Retinal pigment epithelial cell (primary cell): ENCODE results near the gene LMAN1L.

Source experiments
- DNase-seq: peaks from one replicate; pipeline ENCODE4 v3.0.0-alpha.2; 2010; ENCODE audit warnings: low read depth
- H3K4me3 ChIP-seq: 2 replicates; pipeline ENCODE4 v1.5.1; 2011; ENCODE audit warnings: mild to moderate bottlenecking, low read length, control low read depth, moderate library complexity
- TF ChIP-seq, protein P1 (sequence below): conservative IDR thresholded peaks from 2 replicates; pipeline ENCODE4 v1.5.1; 2011; ENCODE audit warnings: low read depth, low read length, control low read depth, inconsistent platforms

Gene LMAN1L

DNA sequence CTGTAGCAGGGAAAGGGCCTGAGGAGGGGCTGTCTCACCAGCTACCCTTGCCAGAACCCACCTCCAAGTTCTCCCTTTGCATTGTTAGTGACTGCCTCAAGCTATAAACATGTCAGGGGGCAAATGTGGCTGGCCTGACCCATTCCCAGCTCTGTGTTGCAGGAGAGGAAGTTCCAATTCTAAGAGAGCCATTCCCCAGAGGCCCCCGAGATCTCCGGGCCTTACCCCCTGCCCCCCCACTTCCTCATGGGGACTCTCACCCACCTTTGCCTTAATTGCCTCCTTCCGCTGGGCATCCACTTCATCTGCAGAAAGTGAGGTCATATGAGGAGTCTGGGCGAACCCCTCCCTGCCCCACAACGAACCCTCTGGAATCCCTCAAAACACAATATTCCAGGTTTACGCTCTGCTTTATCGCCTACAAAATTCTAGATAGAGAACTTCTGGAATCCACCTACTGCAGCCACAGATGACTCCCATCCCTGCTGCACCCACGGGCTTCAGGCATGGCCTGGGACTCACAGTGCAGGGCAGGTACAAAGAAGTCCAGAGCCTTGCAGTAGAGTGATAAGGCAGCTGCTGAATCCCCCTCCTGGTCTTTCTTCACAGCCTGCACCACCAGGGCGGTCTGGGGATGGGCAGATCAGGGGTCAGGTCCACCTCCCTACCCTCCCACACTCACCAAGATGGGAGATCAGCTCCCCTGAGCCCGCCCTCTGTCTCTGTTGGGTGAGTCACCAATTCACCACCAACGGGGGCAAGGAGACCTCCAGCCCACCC, 26.3 kb downstream of the LMAN1L start:
- TF ChIP-seq, protein P1, sequence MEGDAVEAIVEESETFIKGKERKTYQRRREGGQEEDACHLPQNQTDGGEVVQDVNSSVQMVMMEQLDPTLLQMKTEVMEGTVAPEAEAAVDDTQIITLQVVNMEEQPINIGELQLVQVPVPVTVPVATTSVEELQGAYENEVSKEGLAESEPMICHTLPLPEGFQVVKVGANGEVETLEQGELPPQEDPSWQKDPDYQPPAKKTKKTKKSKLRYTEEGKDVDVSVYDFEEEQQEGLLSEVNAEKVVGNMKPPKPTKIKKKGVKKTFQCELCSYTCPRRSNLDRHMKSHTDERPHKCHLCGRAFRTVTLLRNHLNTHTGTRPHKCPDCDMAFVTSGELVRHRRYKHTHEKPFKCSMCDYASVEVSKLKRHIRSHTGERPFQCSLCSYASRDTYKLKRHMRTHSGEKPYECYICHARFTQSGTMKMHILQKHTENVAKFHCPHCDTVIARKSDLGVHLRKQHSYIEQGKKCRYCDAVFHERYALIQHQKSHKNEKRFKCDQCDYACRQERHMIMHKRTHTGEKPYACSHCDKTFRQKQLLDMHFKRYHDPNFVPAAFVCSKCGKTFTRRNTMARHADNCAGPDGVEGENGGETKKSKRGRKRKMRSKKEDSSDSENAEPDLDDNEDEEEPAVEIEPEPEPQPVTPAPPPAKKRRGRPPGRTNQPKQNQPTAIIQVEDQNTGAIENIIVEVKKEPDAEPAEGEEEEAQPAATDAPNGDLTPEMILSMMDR: no peak
- DNase-seq: no peak
- no peak overlapping the region for H3K4me3 ChIP-seq

- DNase-seq: no peak
- TF ChIP-seq, protein P1: peak; percentile 24
- no peak overlapping the region for H3K4me3 ChIP-seq
These were observed 27.1 kb downstream of the LMAN1L start for GRCh38 chr15:74839526-74840395.

DNA sequence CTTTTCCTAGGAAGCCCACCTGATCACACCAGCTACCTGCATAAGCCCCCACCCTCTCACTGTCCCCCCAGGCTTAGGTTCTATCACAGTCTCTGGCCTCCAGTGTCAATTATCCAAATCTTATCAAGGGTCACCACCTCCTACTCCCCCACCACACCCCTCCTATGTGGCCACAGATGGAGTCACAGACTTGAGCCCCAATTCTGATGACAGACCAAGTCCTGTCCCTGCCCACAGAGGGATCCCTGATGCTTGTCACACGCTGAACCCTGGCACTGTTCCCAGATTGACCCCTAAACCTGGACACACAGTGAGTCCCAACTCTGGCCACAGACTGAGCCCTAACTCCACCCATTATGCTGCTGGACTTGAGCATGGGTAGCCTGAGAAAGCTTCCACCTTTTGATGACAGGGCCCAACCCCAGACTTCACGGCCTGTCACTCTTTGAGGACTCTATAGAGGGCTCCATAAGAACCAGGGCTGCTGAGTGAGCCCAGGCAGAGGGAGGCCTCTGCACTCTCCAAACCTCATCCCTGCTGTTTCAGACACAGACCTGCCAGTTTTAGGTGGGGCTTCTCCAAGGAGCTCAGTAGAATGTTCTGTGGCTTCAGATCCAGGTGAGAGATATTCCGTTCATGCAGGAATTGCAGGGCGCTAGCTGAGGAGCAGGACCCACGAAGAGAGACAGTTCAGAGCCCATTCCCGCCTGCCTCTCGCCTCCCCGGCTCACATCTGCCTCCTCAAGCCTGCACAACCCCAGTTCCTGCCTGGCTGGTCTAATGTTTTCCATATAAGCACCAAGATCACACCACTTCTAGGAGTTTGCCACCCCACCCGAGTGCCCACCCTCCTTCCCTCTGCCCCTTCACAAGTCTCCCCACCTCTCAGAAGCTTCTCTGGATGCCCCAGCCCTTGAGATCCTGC, 28.5 kb downstream of the LMAN1L start:
- TF ChIP-seq, protein P1: no peak
- no peak for DNase-seq
- H3K4me3 ChIP-seq: no peak overlapping the region

- H3K4me3 ChIP-seq: peak overlapping the region; percentile 84
- TF ChIP-seq, protein P1: no peak
- DNase-seq: no peak
These were observed 29.3 kb downstream of the LMAN1L start for GRCh38 chr15:74841891-74842373.

DNA sequence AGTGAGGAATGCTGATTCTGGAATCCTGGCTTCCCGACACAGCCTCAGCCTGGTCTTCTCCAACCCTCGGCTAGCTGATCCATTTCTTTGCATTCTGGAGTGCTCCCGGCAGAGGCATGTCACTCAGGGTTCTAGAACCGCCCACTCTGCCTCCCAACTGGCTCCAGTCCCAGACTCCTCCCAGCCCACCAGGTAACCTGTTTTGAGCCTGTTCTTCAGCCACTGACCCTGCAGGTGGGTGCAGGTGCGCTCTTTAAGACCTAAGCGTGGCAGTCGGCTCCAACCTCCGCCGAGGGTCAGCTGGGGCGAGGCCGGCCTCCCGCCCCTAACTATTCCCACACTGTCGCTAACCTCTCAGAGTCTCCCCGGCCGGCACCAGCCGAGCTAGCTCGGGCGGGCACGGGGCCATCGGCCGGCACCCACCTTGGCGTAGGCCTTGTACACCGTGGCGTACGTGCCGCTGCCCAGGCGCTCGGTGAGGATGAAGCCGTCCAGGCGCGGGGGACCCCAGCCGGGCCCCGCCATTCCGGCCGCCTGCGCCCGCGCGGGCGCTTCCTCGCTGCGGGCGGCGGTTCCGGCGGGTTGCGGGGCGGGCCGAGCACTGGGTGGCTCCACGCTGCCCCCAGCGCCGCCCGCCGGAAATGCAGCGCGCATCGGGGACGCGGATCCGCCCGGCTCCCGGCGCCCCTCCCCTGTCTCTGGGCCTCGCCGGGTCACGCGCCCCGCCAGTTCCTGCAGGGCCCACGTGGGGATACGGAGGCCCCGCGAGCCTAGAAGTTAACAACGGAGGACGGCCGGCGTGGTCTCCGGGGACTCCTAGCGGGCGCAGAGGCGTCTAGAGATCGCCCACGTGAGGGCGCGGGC, 30.2 kb downstream of the LMAN1L start, which contains the start of gene ULK3:
Gene ULK3, minus strand, starts transcription at position 576 of the 864 bp plus-strand sequence. Its CDS starts 51 bp downstream, at position 525.
- TF ChIP-seq, protein P1: peak; percentile 40
- H3K4me3 ChIP-seq: peak within 1 kb of the TSS; percentile 84
- DNase-seq: peak; percentile 48

- TF ChIP-seq, protein P1: no peak
- H3K4me3 ChIP-seq: peak overlapping the region; percentile 34
- DNase-seq: no peak
These were observed 30.8 kb downstream of the LMAN1L start for GRCh38 chr15:74843445-74843828.
